Prostate gland (tissue), 2 donors: Measurements from ENCODE around the gene SLAIN1. TPM values are rescaled to one million over a fixed set of nuclear protein-coding genes. Genes with fewer than 3 reads are reported as not detected.
A peak's percentile ranks its signal among the peaks of the same experiment; 100 is the strongest.

Experiments used
- DNase-seq: peaks from one replicate; pipeline ENCODE4 v3.0.0-alpha.2; 2019; ENCODE audit warnings: low spot score
- H3K27ac ChIP-seq, 2 donors: fragments of 200-600 bp; sonication (generic); 2 replicates each; pipeline ENCODE4 v1.5.1; 2017 to 2019
- H3K27me3 ChIP-seq: fragments of 200-600 bp; sonication (generic); replicated peaks from 2 replicates; pipeline ENCODE4 v1.5.1; 2019; ENCODE audit not compliant: insufficient read depth
- H3K36me3 ChIP-seq, 2 donors: fragments of 200-600 bp; sonication (generic); 1 replicate in 1 of 2; 2 replicates in 1 of 2; pipeline versions ENCODE4 v1.5.1 to v1.8.1; 2017 to 2019
- H3K4me1 ChIP-seq: fragments of 200-600 bp; sonication (generic); replicated peaks from 2 replicates; pipeline ENCODE4 v1.5.1; 2019
- H3K4me3 ChIP-seq, 2 donors: fragments of 200-600 bp; sonication (generic); 2 replicates each; pipeline ENCODE4 v1.5.1; 2017 to 2019
- H3K9me3 ChIP-seq: fragments of 200-600 bp; sonication (generic); 2 replicates; pipeline ENCODE4 v1.5.1; 2017
- POLR2A ChIP-seq: fragments of 450-650 bp; IDR thresholded peaks from one replicate; pipeline ENCODE4 v1.6.1; 2016; ENCODE audit warnings: antibody characterized with exemption, mild to moderate bottlenecking
- POLR2AphosphoS5 ChIP-seq: sonication (generic); formaldehyde crosslinking; IDR thresholded peaks from one replicate; pipeline ENCODE4 v1.6.1; 2017; ENCODE audit warnings: antibody characterized with exemption
- WGBS: methylation state at CpG from one replicate; pipeline ENCODE4 v1.1.5; 2018; 5-methylcytosine and 5-hydroxymethylcytosine counted together
- intact Hi-C: fragments of 100-400 bp; cut with DNase I; formaldehyde crosslinking; loops from one replicate; pipeline ENCODE4 v1.14.2; 2022
- total RNA-seq, 2 donors: library from RNA; depleted of rRNA; stranded (reverse); fragments of >200 nt; gene quantifications; one replicate each; pipeline ENCODE4 v1.1.0, GENCODE V29; 2016
- TF ChIP-seq, protein P1 (sequence below), 4 experiments: fragments of 200-600 bp in 2 of 4; fragments of 450-650 bp in 2 of 4; sonication (generic) in 2 of 4; IDR thresholded peaks; 1 replicate in 3 of 4; 2 replicates in 1 of 4; pipeline ENCODE4 v1.5.1; 2016 to 2019; ENCODE audit warnings: antibody characterized with exemption in 4 of 4, mild to moderate bottlenecking in 2 of 4, moderate library complexity in 2 of 4

Gene SLAIN1
- total RNA-seq, 2 donors from 2014 or later: 9.6 to 132 TPM

DNA sequence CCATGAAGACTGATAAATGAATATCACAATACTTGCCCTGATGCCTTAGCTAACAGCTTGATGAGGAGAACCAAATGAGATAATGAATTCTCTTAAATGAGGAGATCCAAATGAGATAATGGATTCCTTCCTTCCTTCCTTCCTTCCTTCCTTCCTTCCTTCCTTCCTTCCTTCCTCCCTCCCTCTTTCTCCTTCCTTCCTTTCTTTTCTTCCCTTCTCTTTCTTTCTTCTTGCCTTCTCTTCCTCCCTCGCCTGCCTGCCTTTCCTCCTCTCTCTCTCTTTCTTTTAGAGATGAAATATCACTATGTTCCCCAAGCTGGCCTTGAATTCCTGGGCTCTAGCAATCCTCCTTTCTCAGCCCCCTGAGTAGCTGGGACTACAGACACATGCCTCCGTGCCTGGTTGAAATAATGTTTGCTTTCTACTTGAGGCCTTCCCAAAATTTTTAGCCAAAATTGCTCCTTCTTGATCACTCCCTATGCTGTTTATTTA is 4.0 kb upstream of the SLAIN1 start:
- Histone ChIP-seq H3K4me3 (no peak overlapping the region), H3K27ac (no peak overlapping the region), H3K9me3 (no peaks in the 10 kb centered on the region), H3K4me1 (no peaks in the 10 kb centered on the region), H3K36me3 (no peaks in the 10 kb centered on the region), H3K27me3 (no peaks in the 10 kb centered on the region)
- TF ChIP-seq POLR2AphosphoS5 (no peak), POLR2A (no peak)
- TF ChIP-seq, protein P1, sequence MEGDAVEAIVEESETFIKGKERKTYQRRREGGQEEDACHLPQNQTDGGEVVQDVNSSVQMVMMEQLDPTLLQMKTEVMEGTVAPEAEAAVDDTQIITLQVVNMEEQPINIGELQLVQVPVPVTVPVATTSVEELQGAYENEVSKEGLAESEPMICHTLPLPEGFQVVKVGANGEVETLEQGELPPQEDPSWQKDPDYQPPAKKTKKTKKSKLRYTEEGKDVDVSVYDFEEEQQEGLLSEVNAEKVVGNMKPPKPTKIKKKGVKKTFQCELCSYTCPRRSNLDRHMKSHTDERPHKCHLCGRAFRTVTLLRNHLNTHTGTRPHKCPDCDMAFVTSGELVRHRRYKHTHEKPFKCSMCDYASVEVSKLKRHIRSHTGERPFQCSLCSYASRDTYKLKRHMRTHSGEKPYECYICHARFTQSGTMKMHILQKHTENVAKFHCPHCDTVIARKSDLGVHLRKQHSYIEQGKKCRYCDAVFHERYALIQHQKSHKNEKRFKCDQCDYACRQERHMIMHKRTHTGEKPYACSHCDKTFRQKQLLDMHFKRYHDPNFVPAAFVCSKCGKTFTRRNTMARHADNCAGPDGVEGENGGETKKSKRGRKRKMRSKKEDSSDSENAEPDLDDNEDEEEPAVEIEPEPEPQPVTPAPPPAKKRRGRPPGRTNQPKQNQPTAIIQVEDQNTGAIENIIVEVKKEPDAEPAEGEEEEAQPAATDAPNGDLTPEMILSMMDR (IDR thresholded peaks at IDR 0.05): no peak
- 78% methylated on average over 2 of the region's 2 CpGs for WGBS
- no peak for DNase-seq
- intact Hi-C loops: no loop called here

DNA sequence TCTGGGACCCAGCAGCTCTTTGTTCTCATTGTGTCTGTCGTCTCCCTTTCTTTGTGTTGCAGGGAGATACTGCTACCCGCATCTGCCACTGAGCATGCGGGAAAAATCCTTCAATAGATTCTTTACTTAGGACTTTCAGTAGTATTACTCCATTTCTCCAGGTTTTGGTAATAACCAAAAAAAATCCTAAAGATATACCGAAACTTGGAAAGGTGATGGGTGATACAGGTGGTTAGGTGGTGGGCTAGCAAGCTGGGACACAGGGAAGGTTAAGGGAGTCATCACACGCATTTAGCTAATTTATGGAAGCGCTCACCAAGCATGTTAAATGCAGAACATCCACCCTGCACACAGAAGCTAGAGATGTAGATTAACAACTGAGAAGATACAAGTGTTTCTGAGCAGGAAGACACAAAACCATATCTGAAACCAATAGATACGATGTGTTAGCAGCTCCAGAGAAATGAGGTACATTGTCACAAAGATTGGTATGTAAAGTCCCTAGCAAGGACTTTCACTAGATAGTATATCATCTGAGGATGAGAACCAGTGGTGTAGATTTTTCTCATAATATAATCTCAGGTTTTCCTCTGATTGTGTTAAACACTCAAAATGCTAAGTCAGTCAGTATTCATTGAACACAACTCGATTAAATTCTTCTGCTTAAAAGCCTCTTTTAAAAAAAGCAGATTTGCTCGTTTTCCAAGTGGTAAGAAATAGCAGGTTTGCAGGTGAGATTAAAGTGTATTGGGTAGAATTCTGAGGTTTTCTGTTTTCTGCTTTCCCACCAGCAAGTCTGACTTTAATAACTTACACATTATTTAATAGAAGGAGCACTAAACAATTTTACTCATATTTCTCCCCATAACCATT is 1.2 kb upstream of the SLAIN1 start:
- DNase-seq: no peak
- intact Hi-C loops: no loop called here
- Histone ChIP-seq H3K4me3 (no peak overlapping the region), H3K27me3 (no peaks in the 10 kb centered on the region), H3K27ac (peak overlapping the region in 1 of 2 donors; percentile 75), H3K9me3 (no peaks in the 10 kb centered on the region), H3K4me1 (no peaks in the 10 kb centered on the region), H3K36me3 (no peaks in the 10 kb centered on the region)
- 16% methylated on average over 9 of the region's 9 CpGs for WGBS
- TF ChIP-seq POLR2A (no peak), POLR2AphosphoS5 (peak; percentile 36)
- TF ChIP-seq, protein P1 (IDR thresholded peaks at IDR 0.05): no peak

- H3K27me3 ChIP-seq: no peaks in the 10 kb centered on the region
- H3K27ac ChIP-seq: peak overlapping the region; percentile 69 to 75
- 27% methylated on average over 3 of the region's 3 CpGs for WGBS
- intact Hi-C loops: no loop called here
- H3K4me3 ChIP-seq: peak overlapping the region; percentile 73 to 83
- no peaks in the 10 kb centered on the region for H3K4me1 ChIP-seq
- H3K36me3 ChIP-seq: no peaks in the 10 kb centered on the region
- no peak for DNase-seq
- no peaks in the 10 kb centered on the region for H3K9me3 ChIP-seq
- TF ChIP-seq, protein P1 (IDR thresholded peaks at IDR 0.05): no peak
- no peak for TF ChIP-seq POLR2A
- TF ChIP-seq POLR2AphosphoS5: no peak
Observed at GRCh38 chr13:77696879-77697216, 639 bp upstream of the SLAIN1 start.

DNA sequence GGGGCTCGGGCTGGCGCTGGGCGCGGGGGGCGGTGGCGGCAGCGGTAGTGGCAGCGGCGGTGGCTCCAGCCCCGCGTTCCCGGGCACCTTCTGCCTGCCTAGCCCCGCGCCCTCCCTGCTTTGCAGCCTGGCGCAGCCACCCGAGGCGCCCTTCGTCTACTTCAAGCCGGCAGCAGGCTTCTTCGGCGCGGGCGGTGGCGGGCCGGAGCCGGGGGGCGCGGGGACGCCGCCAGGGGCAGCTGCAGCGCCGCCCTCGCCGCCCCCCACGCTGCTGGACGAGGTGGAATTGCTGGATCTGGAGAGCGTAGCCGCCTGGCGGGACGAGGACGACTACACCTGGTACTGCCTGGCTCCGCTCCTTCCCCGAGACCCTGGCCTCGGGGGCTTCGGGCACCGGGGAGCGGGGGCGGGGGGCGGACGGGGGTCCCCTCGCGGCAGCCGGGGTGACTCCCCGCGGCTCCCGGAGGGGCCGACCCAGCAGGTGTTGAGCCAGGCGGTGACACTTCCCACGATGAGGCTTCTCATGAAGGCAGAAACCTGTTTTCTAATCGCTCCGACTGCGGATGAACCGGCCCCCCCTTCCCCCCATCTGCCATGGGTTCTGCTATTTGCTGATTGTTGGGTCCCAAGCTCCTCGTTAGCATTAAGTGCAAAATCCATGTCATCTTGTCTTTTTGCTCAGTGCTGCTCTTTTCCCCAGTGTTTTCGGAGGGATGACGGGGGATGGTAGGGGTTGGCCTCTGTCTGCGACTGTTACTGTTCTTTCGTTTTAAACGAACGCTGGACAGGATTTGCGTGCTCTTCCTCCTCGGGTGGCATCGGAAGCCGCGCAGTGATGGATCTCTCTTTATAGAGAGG is 943 bp downstream of the SLAIN1 start:
- peak overlapping the region; percentile 47 to 55 for H3K27ac ChIP-seq
- no peaks in the 10 kb centered on the region for H3K9me3 ChIP-seq
- H3K4me1 ChIP-seq: no peaks in the 10 kb centered on the region
- under 1% methylated on average over 22 of the region's 75 CpGs for WGBS
- peak overlapping the region; percentile 73 to 83 for H3K4me3 ChIP-seq
- TF ChIP-seq POLR2AphosphoS5 (peak; percentile 33), POLR2A (peak; percentile 12)
- TF ChIP-seq, protein P1 (IDR thresholded peaks at IDR 0.05): no peak
- intact Hi-C loops: no loop called here
- peak; percentile 25 for DNase-seq
- H3K27me3 ChIP-seq: no peaks in the 10 kb centered on the region
- H3K36me3 ChIP-seq: no peaks in the 10 kb centered on the region
